ENCODE results near the gene LMNA.

DNA sequence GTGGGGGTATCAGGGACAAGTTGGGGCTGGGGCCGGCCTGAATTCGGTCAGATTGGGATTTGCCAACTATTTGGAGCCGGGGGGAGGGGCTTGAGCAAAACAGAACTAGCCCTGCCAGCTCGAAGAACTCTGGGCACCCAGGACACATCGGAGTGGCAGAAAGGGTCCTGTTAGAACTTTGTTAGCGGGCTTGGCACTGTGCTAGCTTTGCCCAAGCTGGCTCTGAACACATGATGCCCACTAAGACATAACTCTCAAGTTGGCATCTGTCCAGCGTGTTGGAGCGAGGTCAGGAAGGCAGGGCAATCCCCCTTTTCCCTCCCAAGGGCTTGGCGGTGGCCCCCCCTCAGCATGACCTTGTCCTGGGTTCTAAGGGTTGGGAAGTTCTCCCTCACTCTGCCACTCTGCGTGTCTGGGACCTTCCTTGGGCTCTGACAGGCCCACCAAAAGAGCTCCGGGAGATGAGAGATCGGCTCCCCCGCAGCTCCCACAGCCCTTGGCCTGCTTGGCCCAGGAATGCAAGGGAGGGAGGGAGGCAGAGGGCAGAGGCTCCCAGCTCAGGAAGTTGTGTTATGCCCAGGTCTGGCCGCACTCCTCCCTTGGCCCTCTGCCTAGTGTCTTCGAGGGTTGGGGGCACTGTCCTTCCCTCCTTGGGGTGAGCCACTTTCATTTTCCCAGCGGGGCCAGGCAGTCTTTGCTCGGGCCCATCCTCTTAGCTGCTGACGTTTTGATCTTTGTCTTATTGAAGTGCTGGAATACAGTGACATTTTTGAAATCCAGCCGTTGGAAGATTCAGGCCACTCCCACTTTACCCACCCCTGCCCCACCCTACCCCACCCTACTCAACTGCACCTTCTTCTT lies 1.2 kb downstream of the LMNA start:
- TF ChIP-seq EZH2 (IDR thresholded peaks at IDR 0.05; ENCODE audit: borderline replicate concordance, low read depth, low read length, poor library complexity, severe bottlenecking), result no peak
- no peak for TF ChIP-seq CTCF (conservative IDR thresholded peaks at IDR 0.05; ENCODE audit: low read depth, low read length)

Measured in A673 (cell line).